ENCODE results near the gene RANBP2. TPM values are rescaled to one million over a fixed set of nuclear protein-coding genes. Genes with fewer than 3 reads are reported as not detected.
"Not testable (repeated sequence)": the region's sequence is repeated elsewhere in the genome, so short reads cannot be mapped to it uniquely, and the experiment has no call there.

RANBP2 gene
- total and polyA plus RNA-seq, 2 experiments from 2014 or later: 23.0 to 98.0 TPM

GRCh38 chr2:108676522-108676921 lies 42.8 kb upstream of the RANBP2 start:
- not testable (repeated sequence) for H3K4me3 Mint-ChIP-seq, H3K4me1 Mint-ChIP-seq

GRCh38 chr2:108677239-108677744 lies 42.0 kb upstream of the RANBP2 start:
- H3K9me2 ChIP-seq (ENCODE audit: insufficient read depth); H3K4me1 Mint-ChIP-seq; H3K4me3 ChIP-seq; H3K36me3 ChIP-seq (ENCODE audit: insufficient read depth); H3K4me3 Mint-ChIP-seq; H3K4me1 ChIP-seq (ENCODE audit: insufficient read depth); H3K9me3 Mint-ChIP-seq; ATAC-seq; H3K27me3 Mint-ChIP-seq (ENCODE audit: insufficient read depth, low read depth, poor library complexity); H3K79me2 ChIP-seq (replicated peaks; ENCODE audit: insufficient read depth); DNase-seq (ENCODE audit: low spot score); H2AFZ ChIP-seq; H3K27me3 ChIP-seq (ENCODE audit: insufficient read depth); H3K4me2 ChIP-seq; H3K27ac Mint-ChIP-seq; H3K27ac ChIP-seq (ENCODE audit: low read depth); H4K20me1 ChIP-seq (replicated peaks; ENCODE audit: insufficient read depth); H3F3A ChIP-seq (replicated peaks; ENCODE audit: low read depth): not testable (repeated sequence)
- H3K36me3 Mint-ChIP-seq (ENCODE audit: low read depth): peaks cover 13% of the 10 kb centered on the region

More at GRCh38 chr2:108676522-108676921, 42.8 kb upstream of the RANBP2 start:
- DNase-seq (ENCODE audit: low spot score); H3K9me3 Mint-ChIP-seq; H3K9me2 ChIP-seq (ENCODE audit: insufficient read depth); H3K4me1 ChIP-seq (ENCODE audit: insufficient read depth); H3K36me3 ChIP-seq (ENCODE audit: insufficient read depth); H3K4me2 ChIP-seq; H3K79me2 ChIP-seq (replicated peaks; ENCODE audit: insufficient read depth); H3K27me3 Mint-ChIP-seq (ENCODE audit: insufficient read depth, low read depth, poor library complexity); H3K4me3 ChIP-seq; H3F3A ChIP-seq (replicated peaks; ENCODE audit: low read depth); H4K20me1 ChIP-seq (replicated peaks; ENCODE audit: insufficient read depth); ATAC-seq; H3K27me3 ChIP-seq (ENCODE audit: insufficient read depth); H3K27ac ChIP-seq (ENCODE audit: low read depth); H3K27ac Mint-ChIP-seq; H2AFZ ChIP-seq: not testable (repeated sequence)
- H3K36me3 Mint-ChIP-seq (ENCODE audit: low read depth): peaks cover 13% of the 10 kb centered on the region

GRCh38 chr2:108678198-108678651 lies 41.1 kb upstream of the RANBP2 start:
- not testable (repeated sequence) for H4K20me1 ChIP-seq (replicated peaks; ENCODE audit: insufficient read depth); H3F3A ChIP-seq (replicated peaks; ENCODE audit: low read depth); H3K4me3 ChIP-seq; H3K4me2 ChIP-seq; H2AFZ ChIP-seq; H3K27ac ChIP-seq (ENCODE audit: low read depth); ATAC-seq; H3K4me1 ChIP-seq (ENCODE audit: insufficient read depth); DNase-seq (ENCODE audit: low spot score); H3K36me3 ChIP-seq (ENCODE audit: insufficient read depth); H3K36me3 Mint-ChIP-seq (ENCODE audit: low read depth); H3K9me3 Mint-ChIP-seq; H3K79me2 ChIP-seq (replicated peaks; ENCODE audit: insufficient read depth); H3K27me3 ChIP-seq (ENCODE audit: insufficient read depth); H3K9me2 ChIP-seq (ENCODE audit: insufficient read depth); H3K27me3 Mint-ChIP-seq (ENCODE audit: insufficient read depth, low read depth, poor library complexity); H3K4me1 Mint-ChIP-seq; H3K4me3 Mint-ChIP-seq
- H3K27ac Mint-ChIP-seq: peak overlapping the region; percentile 50; the same call in 1 of the 2 replicates

- not testable (repeated sequence) for ATAC-seq, H3K4me1 Mint-ChIP-seq
Measured at GRCh38 chr2:108680805-108681204, 38.5 kb upstream of the RANBP2 start.

GRCh38 chr2:108688818-108689756 lies 30.2 kb upstream of the RANBP2 start:
- not testable (repeated sequence) for H3K9me3 Mint-ChIP-seq; H3K27me3 ChIP-seq (ENCODE audit: insufficient read depth); H3F3A ChIP-seq (replicated peaks; ENCODE audit: low read depth); H3K27me3 Mint-ChIP-seq (ENCODE audit: insufficient read depth, low read depth, poor library complexity); H3K36me3 Mint-ChIP-seq (ENCODE audit: low read depth); H3K79me2 ChIP-seq (replicated peaks; ENCODE audit: insufficient read depth); H3K27ac ChIP-seq (ENCODE audit: low read depth); H3K4me3 ChIP-seq; H3K9me2 ChIP-seq (ENCODE audit: insufficient read depth); H2AFZ ChIP-seq; H3K4me3 Mint-ChIP-seq; H3K4me2 ChIP-seq; H3K4me1 Mint-ChIP-seq; ATAC-seq; H3K36me3 ChIP-seq (ENCODE audit: insufficient read depth); H4K20me1 ChIP-seq (replicated peaks; ENCODE audit: insufficient read depth); DNase-seq (ENCODE audit: low spot score); H3K27ac Mint-ChIP-seq; H3K4me1 ChIP-seq (ENCODE audit: insufficient read depth)

More at GRCh38 chr2:108680805-108681204, 38.5 kb upstream of the RANBP2 start:
- H3K27me3 ChIP-seq (ENCODE audit: insufficient read depth); H3K4me2 ChIP-seq; H3K27me3 Mint-ChIP-seq (ENCODE audit: insufficient read depth, low read depth, poor library complexity); H3K79me2 ChIP-seq (replicated peaks; ENCODE audit: insufficient read depth); H2AFZ ChIP-seq; H3K36me3 Mint-ChIP-seq (ENCODE audit: low read depth); H3K4me3 ChIP-seq; H3K27ac ChIP-seq (ENCODE audit: low read depth); DNase-seq (ENCODE audit: low spot score); H4K20me1 ChIP-seq (replicated peaks; ENCODE audit: insufficient read depth); H3K9me2 ChIP-seq (ENCODE audit: insufficient read depth); H3K4me3 Mint-ChIP-seq; H3K9me3 Mint-ChIP-seq; H3K36me3 ChIP-seq (ENCODE audit: insufficient read depth); H3K27ac Mint-ChIP-seq; H3K4me1 ChIP-seq (ENCODE audit: insufficient read depth); H3F3A ChIP-seq (replicated peaks; ENCODE audit: low read depth): not testable (repeated sequence)
